Tibial nerve (tissue), 4 donors: Measurements from ENCODE around the gene LAMP2. TPM values are rescaled to one million over a fixed set of nuclear protein-coding genes. Genes with fewer than 3 reads are reported as not detected.

ENCODE experiments used
- DNase-seq, 2 donors: peaks; one replicate each; pipeline ENCODE4 v3.0.0-alpha.2; 2019; ENCODE audit warnings: low spot score in 2 of 2
- H3K27ac ChIP-seq, 4 donors: fragments of 200-600 bp; sonication (generic) in 3 of 4; one replicate each; pipeline ENCODE4 v1.5.1; 2017 to 2019; ENCODE audit warnings: mild to moderate bottlenecking in 1 of 4
- H3K27me3 ChIP-seq, 2 donors: fragments of 200-600 bp; sonication (generic) in 1 of 2; one replicate each; pipeline versions ENCODE4 v1.5.1 to v1.6.0; 2017 to 2019
- H3K36me3 ChIP-seq, 3 donors: fragments of 200-600 bp; sonication (generic); one replicate each; pipeline ENCODE4 v1.5.1; 2018 to 2019
- H3K4me1 ChIP-seq, 4 donors: fragments of 200-600 bp; sonication (generic) in 3 of 4; one replicate each; pipeline ENCODE4 v1.5.1; 2017 to 2019
- H3K4me3 ChIP-seq, 4 donors: fragments of 200-600 bp; sonication (generic) in 3 of 4; one replicate each; pipeline ENCODE4 v1.5.1; 2017 to 2019; ENCODE audit warnings: mild to moderate bottlenecking in 1 of 4, moderate library complexity in 1 of 4
- H3K9me3 ChIP-seq, 4 donors: fragments of 200-600 bp; sonication (generic) in 3 of 4; one replicate each; pipeline ENCODE4 v1.5.1; 2017 to 2019
- CTCF ChIP-seq, 5 experiments: fragments of 200-600 bp in 3 of 5; fragments of 450-650 bp in 2 of 5; sonication (generic) in 3 of 5; IDR thresholded peaks; one replicate each; pipeline ENCODE4 v1.5.1; 2016 to 2019; ENCODE audit warnings: antibody characterized with exemption in 5 of 5, mild to moderate bottlenecking in 3 of 5, moderate library complexity in 2 of 5
- EP300 ChIP-seq, 2 donors: sonication (generic); formaldehyde crosslinking; IDR thresholded peaks; one replicate each; pipeline ENCODE4 v1.6.1; 2017; ENCODE audit warnings: antibody characterized with exemption in 2 of 2, mild to moderate bottlenecking in 1 of 2
- POLR2A ChIP-seq, 2 donors: fragments of 450-650 bp; IDR thresholded peaks; one replicate each; pipeline ENCODE4 v1.6.1; 2017; ENCODE audit warnings: antibody characterized with exemption in 2 of 2, mild to moderate bottlenecking in 2 of 2, moderate library complexity in 2 of 2
- WGBS, 2 donors: methylation state at CpG; one replicate each; pipeline ENCODE4 v1.1.5; 2018; 5-methylcytosine and 5-hydroxymethylcytosine counted together
- total RNA-seq, 4 donors: library from RNA; depleted of rRNA; stranded (reverse); fragments of >200 nt; gene quantifications; one replicate each; pipeline ENCODE4 v1.1.0, GENCODE V29; 2016

LAMP2 gene
- total RNA-seq, 4 donors from 2014 or later, result 84.9 to 110 (median 106) TPM

DNA sequence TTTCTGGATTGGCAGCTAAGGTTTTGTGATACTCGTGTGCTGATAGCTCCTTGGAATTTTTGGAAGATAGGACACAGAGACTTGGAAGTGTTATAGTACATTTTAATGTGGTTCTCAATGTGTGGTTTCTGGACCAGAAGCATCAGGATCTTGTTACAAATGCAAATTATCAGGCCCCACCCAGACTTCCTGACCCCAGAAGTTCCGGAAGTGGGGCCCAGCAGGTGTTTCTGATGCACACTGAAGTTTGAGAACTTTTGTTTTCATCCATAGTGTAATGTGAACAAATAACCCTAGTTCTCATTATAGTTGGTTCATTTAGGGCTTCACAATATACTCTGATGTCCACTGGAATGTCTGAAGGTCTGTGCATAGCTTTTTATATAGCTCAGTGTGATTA is 49.6 kb downstream of the LAMP2 start:
- Histone ChIP-seq H3K4me1 (no peaks in the 10 kb centered on the region), H3K27ac (no peak overlapping the region), H3K4me3 (no peak overlapping the region), H3K36me3 (no peaks in the 10 kb centered on the region), H3K27me3 (no peaks in the 10 kb centered on the region), H3K9me3 (no peaks in the 10 kb centered on the region)
- TF ChIP-seq CTCF (IDR thresholded peaks at IDR 0.05), result no peak
- WGBS, 2 donors, result 50 to 67% methylated on average over 2 of the region's 2 CpGs
- DNase-seq, result no peak

DNA sequence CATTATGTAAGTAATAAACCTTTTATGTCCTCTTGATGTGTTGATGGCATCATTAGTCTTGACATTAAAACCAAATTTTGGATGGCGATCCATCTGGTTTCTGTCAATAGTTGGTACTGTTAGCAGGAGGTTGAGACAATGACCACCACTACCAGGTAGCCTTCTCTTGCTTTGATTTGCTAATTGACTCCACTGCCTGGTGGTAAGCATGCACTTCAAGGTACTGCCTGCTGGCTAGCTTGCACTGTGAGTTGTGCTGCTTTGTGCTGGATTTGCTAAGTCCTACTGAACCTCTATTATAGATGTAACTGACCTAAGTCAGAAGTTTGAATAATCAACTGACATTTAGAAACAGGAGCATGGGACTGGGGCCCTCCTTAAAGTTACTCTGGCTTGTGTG is 60.9 kb downstream of the LAMP2 start:
- Histone ChIP-seq H3K27me3 (no peaks in the 10 kb centered on the region), H3K4me3 (no peak overlapping the region), H3K9me3 (peaks cover 0 to 6% (median 0%) of the 10 kb centered on the region in 4 donors), H3K36me3 (no peaks in the 10 kb centered on the region), H3K4me1 (no peaks in the 10 kb centered on the region), H3K27ac (no peak overlapping the region)
- 55 to 68% methylated on average over 1 of the region's 1 CpG for WGBS, 2 donors
- TF ChIP-seq POLR2A (IDR thresholded peaks at IDR 0.05), result no peak
- no peak for TF ChIP-seq CTCF (IDR thresholded peaks at IDR 0.05)
- no peak for TF ChIP-seq EP300 (IDR thresholded peaks at IDR 0.05)
- DNase-seq, result no peak

- H3K27me3 ChIP-seq, result no peaks in the 10 kb centered on the region
- peaks cover 0 to 6% (median 0%) of the 10 kb centered on the region in 4 donors for H3K9me3 ChIP-seq
- H3K27ac ChIP-seq, result no peak overlapping the region
- DNase-seq, result no peak
- no peaks in the 10 kb centered on the region for H3K4me1 ChIP-seq
- H3K4me3 ChIP-seq, result no peak overlapping the region
- TF ChIP-seq CTCF (IDR thresholded peaks at IDR 0.05) (no peak), EP300 (IDR thresholded peaks at IDR 0.05) (no peak), POLR2A (IDR thresholded peaks at IDR 0.05) (no peak)
- 83 to 93% methylated on average over 5 of the region's 5 CpGs for WGBS, 2 donors
- no peaks in the 10 kb centered on the region for H3K36me3 ChIP-seq
These were observed 62.5 kb downstream of the LAMP2 start for GRCh38 chrX:120406638-120407037.

- Histone ChIP-seq H3K4me1 (no peaks in the 10 kb centered on the region), H3K27me3 (no peaks in the 10 kb centered on the region), H3K9me3 (peaks cover 0 to 6% (median 0%) of the 10 kb centered on the region in 4 donors), H3K27ac (no peak overlapping the region), H3K4me3 (no peak overlapping the region), H3K36me3 (no peaks in the 10 kb centered on the region)
- TF ChIP-seq CTCF (IDR thresholded peaks at IDR 0.05), result no peak
- TF ChIP-seq POLR2A (IDR thresholded peaks at IDR 0.05), result no peak
- TF ChIP-seq EP300 (IDR thresholded peaks at IDR 0.05), result no peak
- no peak for DNase-seq
- WGBS, 2 donors, result 94 to 100% methylated on average over 2 of the region's 2 CpGs
These were observed 66.7 kb downstream of the LAMP2 start for GRCh38 chrX:120402369-120402768.

GRCh38 chrX:120401301-120401700 is 67.8 kb downstream of the LAMP2 start:
- Histone ChIP-seq H3K36me3 (no peaks in the 10 kb centered on the region), H3K4me3 (no peak overlapping the region), H3K27ac (no peak overlapping the region), H3K9me3 (peaks cover 0 to 6% (median 0%) of the 10 kb centered on the region in 4 donors), H3K4me1 (no peaks in the 10 kb centered on the region), H3K27me3 (no peaks in the 10 kb centered on the region)
- DNase-seq, result no peak
- TF ChIP-seq EP300 (IDR thresholded peaks at IDR 0.05) (no peak), POLR2A (IDR thresholded peaks at IDR 0.05) (no peak), CTCF (IDR thresholded peaks at IDR 0.05) (no peak)
